ENCODE data around the gene RAPGEF1.

Gene RAPGEF1

GRCh38 chr9:131651160-131651559 is 88.7 kb downstream of the RAPGEF1 start:
- DNase-seq (ENCODE audit: low read depth in 2 of 2), result no peak

GRCh38 chr9:131650254-131650653 is 89.6 kb downstream of the RAPGEF1 start:
- no peak for DNase-seq (ENCODE audit: low read depth in 2 of 2)

- no peak for DNase-seq (ENCODE audit: low read depth in 2 of 2)
These were observed 90.2 kb downstream of the RAPGEF1 start for GRCh38 chr9:131649646-131650045.

GRCh38 chr9:131645078-131645776 is 94.6 kb downstream of the RAPGEF1 start:
- no peak for DNase-seq (ENCODE audit: low read depth in 2 of 2)

DNA sequence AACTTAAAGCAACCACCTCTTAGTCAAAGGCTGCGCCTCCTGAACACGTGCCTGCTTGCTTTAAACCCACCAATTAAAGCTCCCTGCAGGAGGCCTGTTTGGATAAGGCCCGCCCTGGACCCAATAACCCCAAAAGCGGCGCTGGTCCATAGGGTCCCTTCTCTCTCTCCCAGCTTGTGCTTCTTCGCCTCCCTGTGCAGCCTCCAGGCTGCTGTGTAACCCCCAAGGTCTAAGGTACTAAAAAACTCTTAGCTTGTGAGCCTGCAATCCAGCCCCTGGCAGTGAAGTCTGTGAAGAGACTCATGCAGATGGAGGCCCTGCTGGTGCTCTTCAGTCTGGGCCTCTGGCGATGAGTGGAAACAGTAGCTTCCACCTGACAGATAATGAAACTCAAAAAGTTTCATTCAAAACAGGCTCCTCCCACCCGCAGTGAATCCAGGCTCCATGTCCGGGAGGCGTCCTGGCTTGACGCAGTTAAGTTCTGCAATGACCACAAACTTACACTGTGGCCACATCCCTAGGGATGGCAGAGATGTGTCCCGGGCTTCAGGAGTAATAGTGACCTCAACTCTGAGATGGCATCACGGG is 97.3 kb downstream of the RAPGEF1 start:
- DNase-seq (ENCODE audit: low read depth in 2 of 2), result no peak

GRCh38 chr9:131641618-131642495 is 98.0 kb downstream of the RAPGEF1 start:
- DNase-seq (ENCODE audit: low read depth in 2 of 2), result no peak

- no peak for DNase-seq (ENCODE audit: low read depth in 2 of 2)
These were observed 99.3 kb downstream of the RAPGEF1 start for GRCh38 chr9:131640438-131641137.

GRCh38 chr9:131639769-131640437 is 100.0 kb downstream of the RAPGEF1 start:
- no peak for DNase-seq (ENCODE audit: low read depth in 2 of 2)

DNA sequence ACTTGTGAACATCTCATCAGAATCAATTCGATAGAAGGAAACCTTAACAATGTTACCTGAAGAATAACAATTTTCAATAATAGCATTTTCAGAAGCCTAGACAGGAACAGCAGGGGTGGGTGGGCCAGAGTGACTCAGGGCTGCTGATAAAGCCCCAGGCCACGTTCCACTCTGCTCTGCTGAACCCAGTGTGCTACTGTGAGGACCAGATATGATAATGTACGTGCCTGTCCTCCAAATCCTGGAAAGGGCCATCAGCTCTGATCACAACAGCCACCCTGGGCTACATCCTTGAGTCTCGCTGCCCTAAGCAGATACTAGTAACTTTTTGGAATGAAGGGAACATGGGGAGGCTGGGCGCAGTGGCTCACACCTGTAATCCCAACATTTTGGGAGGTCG is 103.3 kb downstream of the RAPGEF1 start:
- DNase-seq (ENCODE audit: low read depth in 2 of 2), result no peak

GRCh38 chr9:131635892-131636291 is 104.0 kb downstream of the RAPGEF1 start:
- DNase-seq (ENCODE audit: low read depth in 2 of 2), result no peak

DNA sequence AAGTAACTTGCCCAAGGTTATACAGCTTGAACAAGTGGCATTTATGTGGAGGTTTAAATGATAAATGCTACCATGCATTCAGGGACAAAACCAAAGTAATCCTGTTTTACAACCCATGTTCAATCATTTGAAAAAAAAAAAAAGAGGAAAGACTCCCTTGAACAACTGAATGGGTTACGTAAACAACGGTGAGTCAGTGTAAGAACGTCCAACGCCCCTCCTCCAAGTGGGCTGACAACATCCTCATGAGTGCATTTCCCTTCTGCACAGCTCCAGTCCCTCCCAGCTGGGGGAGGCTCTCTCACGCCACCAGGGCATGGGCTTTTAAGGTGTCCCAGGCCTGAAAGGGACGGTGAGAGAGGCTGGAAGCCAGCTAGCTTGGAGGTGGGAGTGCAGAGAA is 104.6 kb downstream of the RAPGEF1 start:
- peak; percentile 49 to 64 for DNase-seq (ENCODE audit: low read depth in 2 of 2)

- no peak for DNase-seq (ENCODE audit: low read depth in 2 of 2)
These were observed 106.3 kb downstream of the RAPGEF1 start for GRCh38 chr9:131633491-131634031.

- DNase-seq (ENCODE audit: low read depth in 2 of 2), result no peak
These were observed 108.6 kb downstream of the RAPGEF1 start for GRCh38 chr9:131631306-131631705.

GRCh38 chr9:131630205-131630831 is 109.6 kb downstream of the RAPGEF1 start:
- DNase-seq (ENCODE audit: low read depth in 2 of 2), result no peak

DNA sequence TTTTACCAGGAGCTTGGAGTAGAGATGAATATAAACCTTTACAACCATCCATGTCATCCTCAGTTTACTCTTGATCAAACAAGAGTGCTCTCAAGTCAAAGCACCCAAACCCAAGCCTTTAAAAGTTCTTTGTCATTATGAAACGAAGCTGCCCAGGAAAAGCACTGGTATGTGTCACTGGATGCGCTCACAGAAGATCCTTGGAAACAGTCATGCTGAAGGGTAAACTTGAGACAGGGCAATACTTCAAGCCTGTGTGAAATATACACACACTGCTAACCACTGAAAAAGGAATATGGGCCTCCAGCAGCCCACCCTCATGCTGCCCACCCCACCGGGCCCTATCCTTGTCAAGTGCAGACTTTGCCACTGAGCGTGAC is 110.1 kb downstream of the RAPGEF1 start:
- DNase-seq (ENCODE audit: low read depth in 2 of 2), result no peak

- no peak for DNase-seq (ENCODE audit: low read depth in 2 of 2)
These were observed 110.7 kb downstream of the RAPGEF1 start for GRCh38 chr9:131629226-131629500.

DNA sequence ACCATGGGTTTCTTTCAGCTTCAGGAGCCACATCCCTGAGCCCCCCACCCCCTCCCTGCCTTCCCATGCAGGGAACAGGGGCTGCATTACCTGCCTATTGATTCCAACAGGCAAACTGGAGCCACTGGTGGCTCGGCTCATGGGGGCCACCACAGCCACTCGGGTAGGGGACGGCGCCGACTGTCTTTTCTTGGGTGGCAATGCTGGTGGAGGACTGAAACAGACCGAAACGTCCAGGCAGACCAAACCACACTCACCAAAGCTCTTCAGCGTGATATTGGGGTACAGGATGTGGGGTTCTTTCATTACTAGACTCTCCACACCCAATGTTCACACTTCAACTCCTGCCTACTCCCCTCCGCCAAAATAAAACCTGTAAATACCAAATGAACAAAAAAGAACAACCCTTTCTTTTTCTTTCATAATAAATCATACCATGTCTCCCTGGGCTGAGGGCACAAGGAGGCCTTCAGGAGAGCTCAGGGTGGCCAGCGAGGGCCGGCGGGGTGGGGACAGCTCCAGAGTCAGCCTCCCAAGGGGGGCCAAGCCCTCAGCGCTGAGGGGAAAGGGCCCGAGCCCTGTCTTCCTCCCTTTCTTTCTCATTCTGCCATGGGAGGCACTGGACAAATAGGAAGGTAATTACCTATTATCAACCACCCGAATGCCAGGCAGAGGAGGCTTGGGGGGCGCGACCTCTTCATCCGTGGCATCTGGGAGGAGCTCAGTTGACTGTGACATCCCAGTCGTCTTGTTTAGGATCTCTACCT is 111.2 kb downstream of the RAPGEF1 start:
- no peak for DNase-seq (ENCODE audit: low read depth in 2 of 2)

GRCh38 chr9:131627648-131628458 is 112.0 kb downstream of the RAPGEF1 start:
- peak; percentile 41 to 50 for DNase-seq (ENCODE audit: low read depth in 2 of 2)

DNA sequence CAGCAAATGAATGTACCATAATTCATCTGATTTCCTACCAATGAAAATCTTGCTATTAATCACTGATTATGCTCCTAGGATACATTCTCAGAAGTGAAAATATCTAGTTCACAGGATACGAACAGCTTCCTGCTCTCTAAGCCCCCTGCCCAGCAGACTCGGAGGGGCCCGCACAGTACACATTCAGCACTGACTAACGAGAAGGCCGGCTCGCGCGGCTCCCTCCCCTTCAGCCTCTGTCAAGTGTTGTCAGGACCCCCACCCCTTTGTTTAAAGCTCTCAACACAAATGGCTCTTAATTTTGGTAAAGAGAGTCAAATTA is 112.6 kb downstream of the RAPGEF1 start:
- DNase-seq (ENCODE audit: low read depth in 2 of 2), result no peak
